Lung (tissue), 12 donors: Measurements from ENCODE around the gene TOGARAM2. TPM values are rescaled to one million over a fixed set of nuclear protein-coding genes. Genes with fewer than 3 reads are reported as not detected.

Source experiments
- ATAC-seq: fragments of 200-7000 bp; cut with Tn5 transposase; one replicate; pipeline ENCODE4 v1.9.1; 2020; ENCODE audit warnings: moderate number of reproducible peaks; ENCODE audit not compliant: insufficient read depth, low FRiP score
- DNase-seq, 3 donors: peaks; one replicate each; pipeline ENCODE4 v3.0.0-alpha.2; 2013 to 2017
- H3K27ac ChIP-seq, 2 donors: one replicate each; pipeline ENCODE4 v1.5.1; 2013; ENCODE audit warnings: mild to moderate bottlenecking in 2 of 2, moderate library complexity in 2 of 2, control low read depth in 1 of 2, inconsistent platforms in 1 of 2, low read depth in 1 of 2, low read length in 1 of 2
- H3K27me3 ChIP-seq, 3 donors: one replicate each; pipeline ENCODE4 v1.5.1; 2013; ENCODE audit warnings: low read length in 2 of 3; ENCODE audit not compliant: control insufficient read depth in 3 of 3, insufficient read depth in 3 of 3
- H3K36me3 ChIP-seq, 4 donors: one replicate each; pipeline ENCODE4 v1.5.1; 2013; ENCODE audit warnings: low read length in 4 of 4, mild to moderate bottlenecking in 1 of 4, moderate library complexity in 1 of 4; ENCODE audit not compliant: control insufficient read depth in 4 of 4, insufficient read depth in 4 of 4
- H3K4me1 ChIP-seq, 5 donors: one replicate each; pipeline ENCODE4 v1.5.1; 2013; ENCODE audit warnings: low read length in 5 of 5, mild to moderate bottlenecking in 2 of 5, moderate library complexity in 1 of 5; ENCODE audit not compliant: control insufficient read depth in 5 of 5, insufficient read depth in 5 of 5
- H3K4me3 ChIP-seq: one replicate; pipeline ENCODE4 v1.5.1; 2013; ENCODE audit warnings: mild to moderate bottlenecking, control low read depth, moderate library complexity
- H3K9ac ChIP-seq, 2 donors: one replicate each; pipeline ENCODE4 v1.5.1; 2013; ENCODE audit warnings: low read length in 2 of 2, control low read depth in 1 of 2; ENCODE audit not compliant: insufficient read depth in 1 of 2
- H3K9me3 ChIP-seq, 4 donors: one replicate each; pipeline ENCODE4 v1.5.1; 2013; ENCODE audit warnings: low read length in 3 of 4, mild to moderate bottlenecking in 1 of 4, moderate library complexity in 1 of 4; ENCODE audit not compliant: control insufficient read depth in 4 of 4, insufficient read depth in 3 of 4
- CTCF ChIP-seq: IDR thresholded peaks from 2 replicates; pipeline ENCODE4 v1.5.1; 2012; ENCODE audit warnings: mild to moderate bottlenecking; ENCODE audit errors: control extremely low read depth, extremely low read depth
- WGBS, 2 donors: extraction: QIAGEN DNeasy Blood & Tissue Kit; methylation state at CpG; one replicate each; pipeline ENCODE4 v1.1.7; 2013; 5-methylcytosine and 5-hydroxymethylcytosine counted together
- polyA plus RNA-seq, 2 donors: library from polyadenylated mRNA; stranded (reverse); fragments of 200-250 nt; gene quantifications; one replicate each; pipeline ENCODE4 v1.2.1, GENCODE V29; 2013
- total RNA-seq, 2 donors: library from RNA; depleted of rRNA in 1 of 2; stranded (reverse); fragments of >200 nt in 1 of 2; gene quantifications; one replicate each; pipeline ENCODE4 v1.2.1, GENCODE V29; 2014 to 2021
- donor health status: control.
- donor health status: control.
- donor health status: Bipolar disorder and iron deficiency.
- donor health status: healthy.
- donor health status: DM: yes; HTN: yes; CAD: no.

TOGARAM2 gene
- total and polyA plus RNA-seq, 4 donors, result 7.0 to 19.8 (median 8.6) TPM

- no peak overlapping the region for H3K27ac ChIP-seq
- peaks cover 0 to 15% (median 0%) of the 10 kb centered on the region in 5 donors for H3K4me1 ChIP-seq
- H3K27me3 ChIP-seq, result no peaks in the 10 kb centered on the region
- H3K9ac ChIP-seq, result no peak overlapping the region
- TF ChIP-seq CTCF, result no peak
- DNase-seq (no peak), ATAC-seq (no peak)
- H3K9me3 ChIP-seq, result no peaks in the 10 kb centered on the region
- WGBS, 2 donors, result 96% methylated on average over 5 of the region's 5 CpGs
- H3K36me3 ChIP-seq, result no peaks in the 10 kb centered on the region
- no peak overlapping the region for H3K4me3 ChIP-seq
Observed at GRCh38 chr2:29056452-29056851, 75.4 kb downstream of the TOGARAM2 start.

- Histone ChIP-seq H3K36me3 (no peaks in the 10 kb centered on the region), H3K9me3 (no peaks in the 10 kb centered on the region), H3K4me3 (no peak overlapping the region), H3K4me1 (peaks cover 0 to 19% (median 0%) of the 10 kb centered on the region in 5 donors), H3K27me3 (no peaks in the 10 kb centered on the region), H3K27ac (no peak overlapping the region), H3K9ac (no peak overlapping the region)
- ATAC-seq, result no peak
- DNase-seq, result no peak
- WGBS, 2 donors, result 85 to 90% methylated on average over 4 of the region's 4 CpGs
- TF ChIP-seq CTCF, result no peak
Observed at GRCh38 chr2:29057006-29057405, 75.9 kb downstream of the TOGARAM2 start.

- Histone ChIP-seq H3K9ac (no peak overlapping the region), H3K4me1 (peaks cover 0 to 45% (median 18%) of the 10 kb centered on the region in 5 donors), H3K27me3 (no peaks in the 10 kb centered on the region), H3K36me3 (no peaks in the 10 kb centered on the region), H3K4me3 (no peak overlapping the region), H3K9me3 (no peaks in the 10 kb centered on the region), H3K27ac (no peak overlapping the region)
- ATAC-seq (no peak), DNase-seq (no peak)
- TF ChIP-seq CTCF, result no peak
- 90 to 97% methylated on average over 1 of the region's 1 CpG for WGBS, 2 donors
Observed at GRCh38 chr2:29059624-29060023, 78.5 kb downstream of the TOGARAM2 start.

- DNase-seq, result no peak
- H3K27ac ChIP-seq, result no peak overlapping the region
- WGBS, 2 donors, result 73 to 86% methylated on average over 9 of the region's 9 CpGs
Observed at GRCh38 chr2:29060441-29060840, 79.3 kb downstream of the TOGARAM2 start.

More at GRCh38 chr2:29060441-29060840, 79.3 kb downstream of the TOGARAM2 start:
- Histone ChIP-seq H3K27me3 (no peaks in the 10 kb centered on the region), H3K9me3 (no peaks in the 10 kb centered on the region), H3K36me3 (no peaks in the 10 kb centered on the region), H3K4me1 (peaks cover 0 to 53% (median 21%) of the 10 kb centered on the region in 5 donors), H3K9ac (no peak overlapping the region), H3K4me3 (no peak overlapping the region)
- ATAC-seq, result no peak
- no peak for TF ChIP-seq CTCF
